IMR-90 (cell line): ENCODE data around the gene GCN1. TPM values are rescaled to one million over a fixed set of nuclear protein-coding genes. Genes with fewer than 3 reads are reported as not detected.

Source experiments
- ATAC-seq: fragments of 200-7000 bp; cut with Tn5 transposase; 2 replicates; pipeline ENCODE4 v1.9.1; 2020; ENCODE audit warnings: low read depth, mild to moderate bottlenecking, moderate library complexity
- BruUV-seq: library from RNA; stranded (reverse); fragments of 400-500 nt; replicated peaks from 2 replicates; lab custom pipeline; 2021; lab: Mats Ljungman, UMichigan
- CTCF ChIA-PET: fragments of 300-600 bp; formaldehyde crosslinking; extraction: SDS; loops from one replicate; lab custom pipeline; 2021; ENCODE audit warnings: antibody characterized with exemption; lab: Yijun Ruan, JAX
- POLR2A ChIA-PET: fragments of 300-600 bp; sonication (Branson Sonifier 250); formaldehyde crosslinking; loops from one replicate; lab custom pipeline; 2022; ENCODE audit warnings: antibody characterized with exemption; ENCODE audit not compliant: unreplicated experiment; lab: Charles Lee
- DNase-seq: peaks from one replicate; pipeline ENCODE4 v3.0.0; 2013
- H2AFZ ChIP-seq: replicated peaks from 2 replicates; pipeline ENCODE3; 2013; ENCODE audit warnings: low read length, mild to moderate bottlenecking; ENCODE audit not compliant: poor library complexity
- H2AK5ac ChIP-seq: 2 replicates; pipeline ENCODE4 v1.6.1; 2013; ENCODE audit warnings: low read depth, low read length, inconsistent platforms
- H2AK9ac ChIP-seq: replicated peaks from 2 replicates; pipeline ENCODE3; 2013; ENCODE audit warnings: mild to moderate bottlenecking, low read depth, low read length, moderate library complexity; ENCODE audit not compliant: poor library complexity
- H2BK120ac ChIP-seq: 2 replicates; pipeline ENCODE4 v1.6.1; 2013; ENCODE audit warnings: low read depth, low read length, inconsistent platforms
- H2BK15ac ChIP-seq: 3 replicates; pipeline ENCODE4 v1.6.1; 2013; ENCODE audit warnings: low read depth, low read length, inconsistent platforms
- H2BK20ac ChIP-seq: 2 replicates; pipeline ENCODE4 v1.6.1; 2013; ENCODE audit warnings: low read depth, mild to moderate bottlenecking, inconsistent platforms, low read length, moderate library complexity
- H2BK5ac ChIP-seq: 2 replicates; pipeline ENCODE4 v1.6.1; 2013; ENCODE audit warnings: mild to moderate bottlenecking, low read depth, low read length, inconsistent platforms; ENCODE audit not compliant: poor library complexity, severe bottlenecking
- H3K14ac ChIP-seq: replicated peaks from 2 replicates; pipeline ENCODE4 v1.6.1; 2013; ENCODE audit warnings: low read depth, low read length, inconsistent platforms
- H3K18ac ChIP-seq: 2 replicates; pipeline ENCODE4 v1.6.1; 2013; ENCODE audit warnings: low read depth, low read length, control low read depth
- H3K23ac ChIP-seq: 2 replicates; pipeline ENCODE4 v1.6.1; 2013; ENCODE audit warnings: low read depth, low read length, inconsistent platforms
- H3K27ac ChIP-seq: 2 replicates; pipeline ENCODE4 v1.5.1; 2013; ENCODE audit warnings: mild to moderate bottlenecking, control low read depth, low read length; ENCODE audit not compliant: insufficient read depth
- H3K27me3 ChIP-seq: 2 replicates; pipeline ENCODE4 v1.6.1; 2013; ENCODE audit warnings: low read length; ENCODE audit not compliant: control insufficient read depth, insufficient read depth
- H3K36me3 ChIP-seq: 2 replicates; pipeline ENCODE4 v1.6.1; 2013; ENCODE audit warnings: low read length, mixed read lengths; ENCODE audit not compliant: control insufficient read depth, insufficient read depth
- H3K4ac ChIP-seq: 2 replicates; pipeline ENCODE4 v1.6.1; 2013; ENCODE audit warnings: low read depth, low read length, inconsistent platforms
- H3K4me1 ChIP-seq: 2 replicates; pipeline ENCODE4 v1.6.1; 2013; ENCODE audit warnings: low read length, mixed read lengths; ENCODE audit not compliant: control insufficient read depth, insufficient read depth
- H3K4me2 ChIP-seq: 2 replicates; pipeline ENCODE4 v1.6.1; 2013; ENCODE audit warnings: low read depth, mild to moderate bottlenecking, control low read depth, low read length, moderate library complexity
- H3K4me3 ChIP-seq: 2 replicates; pipeline ENCODE4 v1.5.1; 2013; ENCODE audit warnings: low read depth, mild to moderate bottlenecking, control low read depth, low read length, moderate library complexity; ENCODE audit not compliant: insufficient read depth
- H3K56ac ChIP-seq: 2 replicates; pipeline ENCODE4 v1.6.1; 2013; ENCODE audit warnings: low read length, inconsistent platforms; ENCODE audit not compliant: insufficient read depth; ENCODE audit errors: extremely low read depth
- H3K79me1 ChIP-seq, 2 experiments: 2 replicates each; pipeline ENCODE4 v1.6.1; 2013; ENCODE audit warnings: low read length in 2 of 2, inconsistent platforms in 1 of 2, low read depth in 1 of 2
- H3K9ac ChIP-seq: 2 replicates; pipeline ENCODE4 v1.6.1; 2013; ENCODE audit warnings: low read depth, low read length, control low read depth
- H3K9me1 ChIP-seq: 2 replicates; pipeline ENCODE4 v1.6.1; 2013; ENCODE audit warnings: low read length, inconsistent platforms; ENCODE audit not compliant: insufficient read depth
- H3K9me3 ChIP-seq: 2 replicates; pipeline ENCODE4 v1.6.1; 2013; ENCODE audit warnings: low read length; ENCODE audit not compliant: control insufficient read depth, insufficient read depth
- H4K20me1 ChIP-seq: 2 replicates; pipeline ENCODE4 v1.6.1; 2013; ENCODE audit warnings: low read length, inconsistent platforms; ENCODE audit not compliant: insufficient read depth
- H4K5ac ChIP-seq: 2 replicates; pipeline ENCODE4 v1.6.1; 2013; ENCODE audit warnings: mild to moderate bottlenecking, low read depth, low read length, control low read depth
- H4K8ac ChIP-seq, 2 experiments: 2 replicates each; pipeline ENCODE4 v1.6.1; 2013; ENCODE audit warnings: low read depth in 2 of 2, low read length in 2 of 2, control low read depth in 1 of 2, inconsistent platforms in 1 of 2
- H4K91ac ChIP-seq: 2 replicates; pipeline ENCODE4 v1.6.1; 2013; ENCODE audit warnings: low read depth, low read length, inconsistent platforms; ENCODE audit not compliant: insufficient read depth
- BHLHE40 ChIP-seq: fragments of 150-350 bp; IDR thresholded peaks from 2 replicates; pipeline ENCODE4 v1.6.1; 2016; ENCODE audit warnings: mild to moderate bottlenecking, low read depth, low read length
- CTCF ChIP-seq: conservative IDR thresholded peaks from 2 replicates; pipeline ENCODE4 v1.5.1; 2012; ENCODE audit warnings: mild to moderate bottlenecking, low read depth, low read length, improper control_type of control experiment
- MAZ ChIP-seq: IDR thresholded peaks from 2 replicates; pipeline ENCODE4 v1.6.1; 2012; ENCODE audit warnings: low read depth, mild to moderate bottlenecking, low read length, improper control_type of control experiment, moderate library complexity, borderline replicate concordance
- MXI1 ChIP-seq: IDR thresholded peaks from 2 replicates; pipeline ENCODE4 v1.6.1; 2012; ENCODE audit warnings: low read depth, mild to moderate bottlenecking, low read length, moderate library complexity, borderline replicate concordance
- NFE2L2 ChIP-seq: fragments of 150-350 bp; IDR thresholded peaks from 2 replicates; pipeline ENCODE4 v1.6.1; 2016; ENCODE audit warnings: low read depth, mild to moderate bottlenecking, low read length
- POLR2A ChIP-seq: IDR thresholded peaks from 2 replicates; pipeline ENCODE4 v1.6.1; 2012; ENCODE audit warnings: mild to moderate bottlenecking, low read depth, low read length
- RCOR1 ChIP-seq: IDR thresholded peaks from 2 replicates; pipeline ENCODE4 v1.6.1; 2012; ENCODE audit warnings: mild to moderate bottlenecking, low read length, improper control_type of control experiment; ENCODE audit not compliant: insufficient replicate concordance
- RFX5 ChIP-seq: IDR thresholded peaks from 2 replicates; pipeline ENCODE4 v1.8.0; 2012; ENCODE audit warnings: low read depth, mild to moderate bottlenecking, low read length, moderate library complexity
- SMC3 ChIP-seq: fragments of 150-350 bp; IDR thresholded peaks from 2 replicates; pipeline ENCODE4 v1.6.1; 2016; ENCODE audit warnings: low read depth, mild to moderate bottlenecking, antibody characterized with exemption, low read length, moderate library complexity
- WGBS, 2 experiments: methylation state at CpG; one replicate each; pipeline versions ENCODE4 v1.1.5 to v1.1.7; 2013; ENCODE audit warnings: missing lambda C conversion rate in 2 of 2; ENCODE audit not compliant: insufficient read length in 1 of 2; ENCODE audit errors: extremely low coverage in 2 of 2; 5-methylcytosine and 5-hydroxymethylcytosine counted together
- dilution Hi-C: fragments of 300-500 bp; cut with HindIII; formaldehyde crosslinking; loops from one replicate; pipeline ENCODE4 v1.14.3; 2018; ENCODE audit warnings: low sequenced_read_pairs; ENCODE audit not compliant: unreplicated experiment
- in situ Hi-C: fragments of 300-500 bp; cut with MboI; formaldehyde crosslinking; loops from 3 replicates; pipeline ENCODE4 v1.14.3; 2019; ENCODE audit warnings: low sequenced_read_pairs, inconsistent platforms, mixed read lengths
- intact Hi-C: fragments of 100-400 bp; cut with micrococcal nuclease; formaldehyde crosslinking; loops from 2 replicates; pipeline ENCODE4 v1.10.0; 2022
- polyA plus RNA-seq, 3 experiments: library from polyadenylated mRNA; depleted of rRNA; stranded (reverse); fragments of >200 nt; gene quantifications; 2 replicates each; pipeline ENCODE4 v1.2.3, GENCODE V29; 2012; ENCODE audit warnings: low replicate concordance in 1 of 3
- total RNA-seq: library from RNA; depleted of rRNA; stranded (reverse); fragments of >200 nt; gene quantifications from 2 replicates; pipeline ENCODE4 v1.2.3, GENCODE V29; 2012
- TF ChIP-seq, protein P1 (sequence below): fragments of 150-350 bp; IDR thresholded peaks from 2 replicates; pipeline ENCODE4 v1.6.1; 2017; ENCODE audit warnings: mild to moderate bottlenecking, antibody characterized with exemption, low read length, low read depth

GCN1 gene
- total and polyA plus RNA-seq, 2 of the 4 experiments (the other 2 are of a cell fraction): 57.8 to 77.6 TPM

DNA sequence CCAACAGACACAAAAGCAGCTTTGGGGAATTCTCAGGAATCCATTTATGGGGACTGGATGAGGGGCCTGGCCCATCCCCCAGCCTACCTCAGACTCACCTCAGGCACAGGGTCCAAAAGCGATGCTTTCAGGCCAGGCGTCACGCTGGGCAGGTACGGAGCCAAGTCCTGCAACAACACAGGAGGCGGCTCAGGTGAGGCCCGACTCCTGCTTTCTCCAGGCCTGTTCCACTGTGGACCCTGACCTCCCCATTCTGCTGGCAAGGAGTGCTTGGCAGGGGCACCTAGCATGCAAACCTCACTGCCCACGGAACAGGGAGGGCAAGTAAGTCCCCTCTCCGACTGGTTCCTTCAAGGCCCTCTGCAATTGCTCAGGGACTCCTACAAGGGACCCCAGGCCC, 49.4 kb downstream of the GCN1 start:
- Histone ChIP-seq H3K4me1 (peaks cover 8% of the 10 kb centered on the region), H3K9me1 (peaks cover 16% of the 10 kb centered on the region), H4K20me1 (peaks cover 11% of the 10 kb centered on the region), H3K9ac (no peak overlapping the region), H3K14ac (no peak overlapping the region), H3K4me2 (no peak overlapping the region), H4K5ac (no peak overlapping the region), H2BK120ac (no peak overlapping the region), H4K8ac (peak overlapping the region in 1 of 2 experiments; percentile 8; a peak in 1 of 4 replicates), H2AK9ac (no peak overlapping the region), H3K23ac (no peak overlapping the region), H3K56ac (no peak overlapping the region), H3K18ac (no peak overlapping the region), H4K91ac (no peak overlapping the region), H2BK15ac (no peak overlapping the region), H3K27ac (no peak overlapping the region), H3K9me3 (no peaks in the 10 kb centered on the region), H3K27me3 (no peaks in the 10 kb centered on the region), H2AK5ac (no peak overlapping the region), H2BK20ac (no peak overlapping the region), H3K4me3 (no peak overlapping the region), H2AFZ (no peak overlapping the region), H3K36me3 (peaks cover 85% of the 10 kb centered on the region), H3K79me1 (peaks cover 7 to 22% of the 10 kb centered on the region in 2 experiments), H3K4ac (no peak overlapping the region), H2BK5ac (no peak overlapping the region)
- ATAC-seq (no peak), DNase-seq (no peak)
- no TSS peak for BruUV-seq
- no peak for TF ChIP-seq CTCF
- no peak for TF ChIP-seq MXI1
- TF ChIP-seq, protein P1, sequence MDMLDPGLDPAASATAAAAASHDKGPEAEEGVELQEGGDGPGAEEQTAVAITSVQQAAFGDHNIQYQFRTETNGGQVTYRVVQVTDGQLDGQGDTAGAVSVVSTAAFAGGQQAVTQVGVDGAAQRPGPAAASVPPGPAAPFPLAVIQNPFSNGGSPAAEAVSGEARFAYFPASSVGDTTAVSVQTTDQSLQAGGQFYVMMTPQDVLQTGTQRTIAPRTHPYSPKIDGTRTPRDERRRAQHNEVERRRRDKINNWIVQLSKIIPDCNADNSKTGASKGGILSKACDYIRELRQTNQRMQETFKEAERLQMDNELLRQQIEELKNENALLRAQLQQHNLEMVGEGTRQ: no peak
- TF ChIP-seq RFX5: no peak
- no peak for TF ChIP-seq RCOR1
- no peak for TF ChIP-seq NFE2L2
- TF ChIP-seq SMC3: no peak
- TF ChIP-seq BHLHE40: no peak
- TF ChIP-seq POLR2A: no peak
- no peak for TF ChIP-seq MAZ
- POLR2A ChIA-PET: no interaction called here
- in situ Hi-C loops: no loop called here
- dilution Hi-C loops: no loop called here
- intact Hi-C loops: no loop called here
- CTCF ChIA-PET: no interaction called here
- WGBS, 2 experiments: 100% methylated on average over 6 of the region's 8 CpGs; no CpG with 5 or more reads in 1 of the 2 experiments
